GM12878 (cell line): ENCODE data around the gene VTI1A.

Experiments
- BCL3 ChIP-seq: IDR thresholded peaks from 2 replicates; pipeline ENCODE4 v1.6.1; 2011; ENCODE audit warnings: borderline replicate concordance, low read depth, mild to moderate bottlenecking, moderate library complexity, low read length; ENCODE audit not compliant: insufficient read depth, poor library complexity, severe bottlenecking
- CBX5 ChIP-seq: sonication (generic); IDR thresholded peaks from 2 replicates; pipeline ENCODE4 v1.6.1; 2016; ENCODE audit warnings: low read depth, moderate library complexity, mild to moderate bottlenecking, inconsistent platforms
- CEBPB ChIP-seq, 2 experiments: fragments of 150-350 bp in 1 of 2; IDR thresholded peaks; 2 replicates each; pipeline ENCODE4 v1.6.1; 2012 to 2014; ENCODE audit warnings: low read depth in 2 of 2, low read length in 2 of 2, borderline replicate concordance in 1 of 2, inconsistent platforms in 1 of 2
- CTCF ChIP-seq, 3 experiments: IDR thresholded peaks in 2 of 3; conservative IDR thresholded peaks in 1 of 3; 2 replicates each; pipeline ENCODE4 v1.5.1; 2011; ENCODE audit warnings: low read depth in 3 of 3, low read length in 3 of 3, mild to moderate bottlenecking in 3 of 3, control low read depth in 2 of 3, moderate library complexity in 2 of 3, inconsistent platforms in 1 of 3, mixed read lengths in 1 of 3; ENCODE audit not compliant: control insufficient read depth in 2 of 3, insufficient read depth in 1 of 3; ENCODE audit errors: extremely low read depth in 1 of 3
- EZH2 ChIP-seq: IDR thresholded peaks from 2 replicates; pipeline ENCODE4 v1.6.1; 2012; ENCODE audit warnings: low read depth, mild to moderate bottlenecking, control low read depth, inconsistent platforms, low read length, borderline replicate concordance; ENCODE audit not compliant: control insufficient read depth
- HCFC1 ChIP-seq: fragments of 150-350 bp; IDR thresholded peaks from 2 replicates; pipeline ENCODE4 v1.6.1; 2014; ENCODE audit warnings: low read length
- IRF3 ChIP-seq: fragments of 450-650 bp; IDR thresholded peaks from 2 replicates; pipeline ENCODE4 v1.6.1; 2014; ENCODE audit warnings: mild to moderate bottlenecking
- MYB ChIP-seq: fragments of 150-350 bp; IDR thresholded peaks from 2 replicates; pipeline ENCODE4 v1.6.1; 2014; ENCODE audit warnings: mild to moderate bottlenecking, low read depth, low read length, borderline replicate concordance
- NFYB ChIP-seq: IDR thresholded peaks from 2 replicates; pipeline ENCODE4 v1.6.1; 2011; ENCODE audit warnings: low read depth, mild to moderate bottlenecking, low read length, improper control_type of control experiment, moderate library complexity; ENCODE audit not compliant: insufficient read depth
- PBX3 ChIP-seq: IDR thresholded peaks from 2 replicates; pipeline ENCODE4 v1.6.1; 2011; ENCODE audit warnings: mild to moderate bottlenecking, low read depth, low read length, moderate library complexity; ENCODE audit not compliant: insufficient replicate concordance
- POLR2A ChIP-seq: IDR thresholded peaks from 2 replicates; pipeline ENCODE4 v1.6.1; 2011; ENCODE audit warnings: low read depth, mild to moderate bottlenecking, low read length
- POLR2AphosphoS2 ChIP-seq: IDR thresholded peaks from 2 replicates; pipeline ENCODE4 v1.6.1; 2011; ENCODE audit warnings: low read depth, mild to moderate bottlenecking, low read length, improper control_type of control experiment, moderate library complexity
- ZNF207 ChIP-seq: fragments of 450-650 bp; IDR thresholded peaks from 2 replicates; pipeline ENCODE4 v1.6.1; 2014; ENCODE audit warnings: antibody characterized with exemption, mild to moderate bottlenecking, borderline replicate concordance

GRCh38 chr10:112799038-112799437 is 352.0 kb downstream of the VTI1A start:
- TF ChIP-seq BCL3 (no peak), NFYB (no peak), CTCF (IDR thresholded peaks at IDR 0.05 in 2 of 3, conservative IDR thresholded peaks at IDR 0.05 in 1 of 3; ENCODE audit: control insufficient read depth in 2 of 3, extremely low read depth in 1 of 3, insufficient read depth in 1 of 3, low read depth in 3 of 3, low read length in 3 of 3) (no peak), CBX5 (no peak), CEBPB (IDR thresholded peaks at IDR 0.05; ENCODE audit: borderline replicate concordance in 1 of 2, low read depth in 2 of 2, low read length in 2 of 2) (no peak), EZH2 (no peak), ZNF207 (no peak), HCFC1 (no peak), PBX3 (no peak), POLR2A (no peak), IRF3 (no peak), MYB (no peak), POLR2AphosphoS2 (no peak)
